Mesenchymal stem cell (in vitro differentiated cells and primary cell): ENCODE results near the gene COX6A1.

ENCODE experiments used
- DNase-seq: peaks from one replicate; pipeline ENCODE4 v3.0.0-alpha.2; 2013
- H2AFZ ChIP-seq: one replicate; pipeline ENCODE4 v1.6.1; 2013; ENCODE audit warnings: low read depth, mild to moderate bottlenecking, control low read depth, inconsistent platforms, low read length, moderate library complexity
- H2AK5ac ChIP-seq: 2 replicates; pipeline ENCODE4 v1.6.1; 2013; ENCODE audit warnings: low read length, moderate library complexity, mild to moderate bottlenecking, inconsistent platforms; ENCODE audit not compliant: severe bottlenecking
- H2BK120ac ChIP-seq: one replicate; pipeline ENCODE4 v1.6.1; 2013; ENCODE audit warnings: low read depth, mild to moderate bottlenecking, inconsistent platforms, low read length, moderate library complexity
- H2BK12ac ChIP-seq, 2 experiments: one replicate each; pipeline ENCODE4 v1.6.1; 2013; ENCODE audit warnings: inconsistent platforms in 2 of 2, low read length in 2 of 2, mild to moderate bottlenecking in 2 of 2, moderate library complexity in 2 of 2, control low read depth in 1 of 2
- H2BK15ac ChIP-seq: one replicate; pipeline ENCODE4 v1.6.1; 2013; ENCODE audit warnings: mild to moderate bottlenecking, low read depth, inconsistent platforms; ENCODE audit not compliant: poor library complexity, severe bottlenecking
- H2BK5ac ChIP-seq: 2 replicates; pipeline ENCODE4 v1.6.1; 2013; ENCODE audit warnings: low read depth, mild to moderate bottlenecking, low read length, control low read depth, inconsistent platforms; ENCODE audit not compliant: poor library complexity, severe bottlenecking
- H3K14ac ChIP-seq, 2 experiments: one replicate each; pipeline ENCODE4 v1.6.1; 2013; ENCODE audit warnings: inconsistent platforms in 2 of 2, low read length in 2 of 2, control low read depth in 1 of 2, mild to moderate bottlenecking in 1 of 2, moderate library complexity in 1 of 2
- H3K18ac ChIP-seq, 2 experiments: one replicate each; pipeline ENCODE4 v1.6.1; 2013; ENCODE audit warnings: inconsistent platforms in 2 of 2, low read length in 2 of 2, control low read depth in 1 of 2, low read depth in 1 of 2, mild to moderate bottlenecking in 1 of 2
- H3K23ac ChIP-seq, 2 experiments: one replicate each; pipeline ENCODE4 v1.6.1; 2013; ENCODE audit warnings: inconsistent platforms in 2 of 2, low read length in 2 of 2, mild to moderate bottlenecking in 2 of 2, moderate library complexity in 2 of 2, control low read depth in 1 of 2
- H3K27ac ChIP-seq: 2 replicates; pipeline ENCODE4 v1.5.1; 2013; ENCODE audit warnings: mild to moderate bottlenecking, moderate library complexity, low read length, control low read depth, inconsistent platforms; ENCODE audit not compliant: poor library complexity, severe bottlenecking
- H3K27me3 ChIP-seq, 2 experiments: 2 replicates each; pipeline versions ENCODE4 v1.6.1 to v1.7.0; 2013; ENCODE audit warnings: low read length in 2 of 2, mild to moderate bottlenecking in 2 of 2, moderate library complexity in 2 of 2, control low read depth in 1 of 2, inconsistent platforms in 1 of 2; ENCODE audit not compliant: control insufficient read depth in 1 of 2, insufficient read depth in 1 of 2
- H3K36me3 ChIP-seq, 2 experiments: 2 replicates each; pipeline versions ENCODE4 v1.6.1 to v1.7.0; 2013; ENCODE audit warnings: low read length in 2 of 2, control low read depth in 1 of 2, inconsistent platforms in 1 of 2, low read depth in 1 of 2, mild to moderate bottlenecking in 1 of 2; ENCODE audit not compliant: insufficient read depth in 2 of 2, control insufficient read depth in 1 of 2
- H3K4ac ChIP-seq, 2 experiments: one replicate each; pipeline ENCODE4 v1.6.1; 2013; ENCODE audit warnings: inconsistent platforms in 2 of 2, low read length in 2 of 2, mild to moderate bottlenecking in 2 of 2, moderate library complexity in 2 of 2, control low read depth in 1 of 2, low read depth in 1 of 2
- H3K4me1 ChIP-seq: 2 replicates; pipeline ENCODE4 v1.6.1; 2013; ENCODE audit warnings: low read depth, low read length, control low read depth; ENCODE audit not compliant: control insufficient read depth, insufficient read depth
- H3K4me2 ChIP-seq: 2 replicates; pipeline ENCODE4 v1.6.1; 2013; ENCODE audit warnings: low read length, mild to moderate bottlenecking, inconsistent platforms; ENCODE audit not compliant: poor library complexity, severe bottlenecking
- H3K4me3 ChIP-seq, 2 experiments: 2 replicates each; pipeline versions ENCODE4 v1.5.1 to v1.7.0; 2013; ENCODE audit warnings: low read length in 2 of 2, mild to moderate bottlenecking in 2 of 2, control low read depth in 1 of 2, low read depth in 1 of 2; ENCODE audit not compliant: insufficient read depth in 1 of 2
- H3K79me1 ChIP-seq: replicated peaks from 2 replicates; pipeline ENCODE4 v1.6.1; 2013; ENCODE audit warnings: mild to moderate bottlenecking, control low read depth, low read length, inconsistent platforms; ENCODE audit not compliant: poor library complexity, severe bottlenecking
- H3K9ac ChIP-seq: 2 replicates; pipeline ENCODE4 v1.7.0; 2013; ENCODE audit warnings: mild to moderate bottlenecking, low read length, moderate library complexity
- H3K9me3 ChIP-seq: 2 replicates; pipeline ENCODE4 v1.7.0; 2013; ENCODE audit warnings: mild to moderate bottlenecking, low read length; ENCODE audit not compliant: control insufficient read depth
- H4K8ac ChIP-seq: one replicate; pipeline ENCODE4 v1.6.1; 2013; ENCODE audit warnings: inconsistent platforms, mild to moderate bottlenecking, low read length, moderate library complexity
- H4K91ac ChIP-seq: one replicate; pipeline ENCODE4 v1.6.1; 2013; ENCODE audit warnings: mild to moderate bottlenecking, low read length, inconsistent platforms
- WGBS: methylation state at CpG from one replicate; pipeline ENCODE4 v1.1.7; 2013; ENCODE audit warnings: mixed read lengths; 5-methylcytosine and 5-hydroxymethylcytosine counted together

Gene COX6A1

GRCh38 chr12:120475643-120476042 is 37.7 kb downstream of the COX6A1 start:
- Histone ChIP-seq H3K4me2 (no peak overlapping the region), H3K14ac (no peak overlapping the region), H2BK12ac (no peak overlapping the region), H4K91ac (no peak overlapping the region), H3K9me3 (no peaks in the 10 kb centered on the region), H2BK15ac (no peak overlapping the region), H2BK5ac (no peak overlapping the region), H2AK5ac (no peak overlapping the region), H2AFZ (no peak overlapping the region), H3K4me3 (no peak overlapping the region), H3K27ac (no peak overlapping the region), H3K79me1 (peaks cover 21% of the 10 kb centered on the region), H3K23ac (no peak overlapping the region), H3K36me3 (no peaks in the 10 kb centered on the region), H3K9ac (no peak overlapping the region), H2BK120ac (no peak overlapping the region), H3K18ac (no peak overlapping the region), H3K4ac (no peak overlapping the region), H3K27me3 (no peaks in the 10 kb centered on the region), H4K8ac (no peak overlapping the region), H3K4me1 (peaks cover 2% of the 10 kb centered on the region)
- WGBS = no CpG with 5 or more reads among the region's 1 CpG
- DNase-seq = no peak

- no peak for DNase-seq
- no peak overlapping the region for H3K27ac ChIP-seq
- 100% methylated on average over 1 of the region's 1 CpG for WGBS
- H3K4me3 ChIP-seq = no peak overlapping the region
- no peak overlapping the region for H2AFZ ChIP-seq
- no peak overlapping the region for H2BK5ac ChIP-seq
- peaks cover 2% of the 10 kb centered on the region for H3K4me1 ChIP-seq
- H2BK120ac ChIP-seq = no peak overlapping the region
- no peak overlapping the region for H4K8ac ChIP-seq
- H2BK15ac ChIP-seq = no peak overlapping the region
- H3K9me3 ChIP-seq = no peaks in the 10 kb centered on the region
- peaks cover 16% of the 10 kb centered on the region for H3K79me1 ChIP-seq
- no peaks in the 10 kb centered on the region for H3K27me3 ChIP-seq
- H2BK12ac ChIP-seq = no peak overlapping the region
- peaks cover 3 to 19% of the 10 kb centered on the region in 2 experiments for H3K36me3 ChIP-seq
- no peak overlapping the region for H3K9ac ChIP-seq
- H3K4ac ChIP-seq = no peak overlapping the region
- no peak overlapping the region for H3K14ac ChIP-seq
- H4K91ac ChIP-seq = no peak overlapping the region
- H3K4me2 ChIP-seq = no peak overlapping the region
- H3K23ac ChIP-seq = no peak overlapping the region
- H2AK5ac ChIP-seq = no peak overlapping the region
- H3K18ac ChIP-seq = no peak overlapping the region
Measured at GRCh38 chr12:120479458-120479857, 41.5 kb downstream of the COX6A1 start.

- Histone ChIP-seq H3K4me2 (no peak overlapping the region), H3K4me1 (no peaks in the 10 kb centered on the region), H3K4me3 (no peak overlapping the region), H3K18ac (no peak overlapping the region), H3K4ac (no peak overlapping the region), H2AK5ac (no peak overlapping the region), H2AFZ (no peak overlapping the region), H3K9ac (no peak overlapping the region), H2BK120ac (no peak overlapping the region), H3K79me1 (peaks cover 16% of the 10 kb centered on the region), H2BK5ac (no peak overlapping the region), H2BK12ac (no peak overlapping the region), H3K14ac (no peak overlapping the region), H3K36me3 (peaks cover 3 to 19% of the 10 kb centered on the region in 2 experiments), H3K27me3 (no peaks in the 10 kb centered on the region), H2BK15ac (no peak overlapping the region), H4K91ac (no peak overlapping the region), H4K8ac (no peak overlapping the region), H3K27ac (no peak overlapping the region), H3K9me3 (no peaks in the 10 kb centered on the region), H3K23ac (no peak overlapping the region)
- WGBS = 86% methylated on average over 1 of the region's 1 CpG
- DNase-seq = no peak
Measured at GRCh38 chr12:120480211-120480610, 42.3 kb downstream of the COX6A1 start.

- Histone ChIP-seq H4K8ac (no peak overlapping the region), H3K27me3 (no peaks in the 10 kb centered on the region), H3K4me2 (no peak overlapping the region), H3K4ac (no peak overlapping the region), H3K36me3 (peaks cover 3 to 19% of the 10 kb centered on the region in 2 experiments), H4K91ac (no peak overlapping the region), H3K9me3 (no peaks in the 10 kb centered on the region), H2AK5ac (no peak overlapping the region), H2BK5ac (no peak overlapping the region), H3K18ac (no peak overlapping the region), H2AFZ (no peak overlapping the region), H2BK120ac (no peak overlapping the region), H3K23ac (no peak overlapping the region), H3K4me1 (no peaks in the 10 kb centered on the region), H2BK12ac (no peak overlapping the region), H3K9ac (no peak overlapping the region), H3K27ac (no peak overlapping the region), H2BK15ac (no peak overlapping the region), H3K14ac (no peak overlapping the region), H3K79me1 (peaks cover 20% of the 10 kb centered on the region), H3K4me3 (no peak overlapping the region)
- no peak for DNase-seq
- 98% methylated on average over 5 of the region's 9 CpGs for WGBS
Measured at GRCh38 chr12:120481022-120481767, 43.3 kb downstream of the COX6A1 start.
